HG02981 (cell line): ENCODE measurements around the gene KCNQ1.
A peak's percentile ranks its signal among the peaks of the same experiment; 100 is the strongest.

Experiments used
- ATAC-seq: cut with Tn5 transposase; IDR thresholded peaks from one replicate; pipeline ENCODE4 v1.9.1; 2021; ENCODE audit warnings: mild to moderate bottlenecking, moderate library complexity; ENCODE audit not compliant: unreplicated experiment

Gene KCNQ1

DNA sequence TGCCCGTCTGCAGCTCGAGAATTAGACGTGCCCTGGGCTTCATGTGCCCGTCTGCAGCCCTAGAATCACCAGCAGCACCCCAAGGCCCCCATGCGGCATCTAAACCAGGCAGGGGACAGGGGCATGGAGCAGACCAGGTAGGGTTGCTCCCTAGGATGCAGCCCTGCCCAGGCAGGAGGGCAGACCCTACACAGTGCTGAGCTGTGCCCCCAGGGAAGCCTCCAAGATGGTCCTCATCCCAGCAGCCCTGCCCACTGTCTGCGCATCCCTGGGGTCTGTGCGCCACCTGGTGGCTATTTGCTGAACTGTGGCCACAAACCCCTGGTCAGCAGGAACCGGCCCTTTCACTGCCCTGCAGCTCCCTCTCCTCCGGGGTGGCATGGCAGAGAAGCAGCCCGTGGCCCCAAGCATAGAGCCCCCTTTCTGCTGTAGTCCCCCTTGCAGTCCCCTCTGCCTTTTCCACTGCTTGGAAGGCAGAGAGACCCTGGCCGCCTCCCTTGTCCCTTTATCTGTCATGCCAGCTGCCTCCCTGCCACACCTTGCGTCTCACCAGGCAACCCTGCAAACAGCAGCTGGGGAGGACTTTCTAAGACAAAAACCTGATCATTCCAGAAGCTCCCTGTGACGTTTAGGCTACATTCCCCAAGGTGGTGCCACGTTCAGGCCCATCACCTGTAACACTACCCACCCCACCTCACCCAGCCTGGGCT lies 86.6 kb downstream of the KCNQ1 start:
- no peak for ATAC-seq

DNA sequence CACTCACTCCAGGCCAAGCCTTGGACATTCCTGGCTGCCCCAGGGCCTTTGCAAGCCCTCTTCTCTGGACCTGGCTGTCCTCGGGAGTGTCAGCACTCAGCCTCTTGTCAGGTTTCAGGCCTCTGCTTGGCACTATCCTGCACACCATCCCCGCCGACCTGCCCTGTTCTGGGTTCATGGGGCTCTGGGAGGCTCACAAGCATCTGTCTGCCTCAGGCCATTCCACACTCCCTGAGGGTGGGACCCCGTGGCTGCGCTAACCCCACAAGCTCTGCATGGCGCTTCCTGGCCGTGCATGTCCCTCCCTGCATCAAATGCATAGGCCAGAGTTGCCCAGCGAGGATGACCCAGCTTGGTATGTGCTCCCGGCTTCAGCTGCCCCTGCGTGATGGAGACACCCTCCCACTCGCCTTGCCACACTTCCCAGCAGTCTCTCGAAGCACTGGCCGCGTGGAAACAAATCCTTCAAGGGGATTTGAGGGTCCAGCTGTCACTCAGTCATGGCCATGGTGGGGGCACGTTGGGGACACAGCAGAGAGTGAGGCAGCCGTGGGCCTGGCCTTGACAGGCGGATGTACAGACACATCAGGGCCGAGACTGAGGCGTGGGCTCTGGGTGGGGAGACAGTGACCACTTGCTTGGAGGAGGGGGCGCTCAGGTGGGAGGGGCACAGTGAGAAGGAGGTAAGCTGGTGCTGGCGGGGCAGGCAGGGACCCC lies 87.3 kb downstream of the KCNQ1 start:
- ATAC-seq, result no peak

DNA sequence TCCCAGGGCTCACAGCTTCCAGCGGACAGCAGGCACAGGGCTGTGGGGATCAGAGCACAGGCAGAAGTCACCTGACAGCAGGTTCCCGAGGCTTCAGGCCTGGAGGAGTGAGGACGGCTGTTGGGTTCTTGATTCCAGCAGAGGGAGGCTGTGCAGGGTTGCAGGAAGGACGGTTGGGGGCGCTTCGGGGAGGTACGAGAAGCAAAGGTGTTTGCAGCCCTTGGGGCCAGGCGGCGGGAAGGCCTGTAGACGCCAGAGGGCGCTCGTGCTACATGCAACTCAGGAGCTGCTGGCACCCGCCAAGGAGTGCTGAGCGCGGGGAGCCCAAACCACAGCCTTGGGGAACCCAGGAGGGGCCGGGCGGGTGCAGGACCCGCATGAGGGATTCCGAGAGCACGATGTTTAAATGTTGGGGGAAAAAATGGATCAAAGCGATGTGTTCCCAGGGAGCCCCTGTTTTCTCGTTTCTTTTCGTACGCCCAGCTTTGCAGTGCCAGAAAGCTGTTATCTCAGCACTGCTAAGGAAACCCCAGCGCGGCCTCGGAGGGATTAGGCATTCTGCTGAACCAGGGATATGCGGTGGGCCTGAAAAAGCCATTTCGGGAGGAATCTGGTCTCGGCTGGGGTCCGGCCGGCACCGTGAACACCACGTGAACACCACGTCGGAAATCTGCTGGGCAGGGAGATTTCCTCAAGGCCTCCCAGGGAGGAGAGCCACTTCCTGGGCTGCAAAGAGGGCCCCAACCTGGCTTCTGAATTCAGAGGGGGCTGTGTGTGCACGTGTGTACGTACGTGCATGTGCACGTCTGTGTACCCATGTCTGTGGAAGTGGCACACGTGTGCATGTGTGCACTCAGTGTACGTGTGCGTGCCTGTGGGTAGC lies 88.1 kb downstream of the KCNQ1 start:
- ATAC-seq, result peak; percentile 66

DNA sequence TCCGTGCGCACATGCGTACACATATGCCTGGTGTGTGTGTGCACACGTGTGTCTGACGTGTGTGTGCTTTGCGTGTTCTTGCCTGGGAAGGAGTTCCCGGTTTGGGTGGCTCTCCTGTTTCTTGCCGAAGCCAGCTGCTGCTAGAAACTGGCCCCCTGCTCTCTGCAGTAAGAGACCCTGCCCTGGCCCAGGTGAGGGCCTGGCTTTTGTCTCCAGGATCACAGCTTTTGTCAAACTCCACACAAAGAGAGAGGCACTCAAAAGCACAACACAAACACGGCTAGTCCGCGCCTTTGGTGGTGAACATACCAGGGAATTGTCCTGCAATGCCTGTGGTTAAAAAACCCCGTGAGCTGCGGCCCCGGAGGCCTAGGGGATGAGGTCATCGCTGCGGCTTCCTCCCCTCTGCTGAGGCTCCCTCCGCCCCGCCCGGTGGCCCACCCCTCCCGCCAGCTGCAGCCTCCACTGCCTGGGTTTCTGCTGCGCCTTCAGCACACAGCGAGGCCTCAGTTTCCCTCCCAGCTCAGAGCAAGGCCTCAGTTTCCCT lies 88.9 kb downstream of the KCNQ1 start:
- no peak for ATAC-seq

DNA sequence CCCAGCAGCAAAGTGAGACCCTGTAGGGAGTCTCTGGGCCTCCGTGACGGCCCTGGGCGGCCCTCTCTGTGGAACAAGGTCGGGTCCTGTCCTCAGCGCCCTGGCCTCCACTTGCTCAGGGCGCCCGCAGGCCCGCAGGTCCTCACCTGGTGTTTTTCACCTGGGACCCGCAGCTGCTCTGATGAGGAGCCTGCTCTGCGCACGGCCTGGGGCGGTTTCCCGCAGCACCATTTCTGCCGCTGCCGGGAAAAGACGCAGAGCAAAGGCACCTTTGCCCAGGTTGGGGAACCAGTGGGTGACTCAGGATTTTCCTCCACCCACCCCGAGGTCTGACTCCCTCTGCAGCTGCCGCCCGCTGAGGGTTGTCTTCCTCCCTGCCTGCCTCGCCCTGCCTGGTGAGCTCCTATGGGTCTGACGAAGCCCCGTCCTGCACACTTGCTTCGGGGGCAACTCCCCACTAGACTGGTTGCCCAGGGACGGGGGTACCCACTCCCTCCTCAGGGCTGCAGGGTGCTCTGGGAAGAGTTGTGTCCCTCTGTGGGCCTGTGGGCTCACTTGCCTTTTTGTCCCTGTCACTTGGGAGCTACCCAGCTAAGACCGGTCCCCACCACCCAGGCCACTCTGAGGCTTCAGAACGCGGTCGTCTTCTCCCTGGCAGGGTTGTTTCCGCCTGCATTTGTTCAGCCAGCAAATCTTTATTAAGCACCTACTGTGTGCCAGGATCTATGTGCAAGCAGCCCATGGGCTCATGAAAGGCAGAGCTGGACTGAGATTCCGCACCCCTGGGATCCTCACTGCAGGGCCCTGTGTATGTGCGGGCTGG lies 89.5 kb downstream of the KCNQ1 start:
- ATAC-seq, result no peak

DNA sequence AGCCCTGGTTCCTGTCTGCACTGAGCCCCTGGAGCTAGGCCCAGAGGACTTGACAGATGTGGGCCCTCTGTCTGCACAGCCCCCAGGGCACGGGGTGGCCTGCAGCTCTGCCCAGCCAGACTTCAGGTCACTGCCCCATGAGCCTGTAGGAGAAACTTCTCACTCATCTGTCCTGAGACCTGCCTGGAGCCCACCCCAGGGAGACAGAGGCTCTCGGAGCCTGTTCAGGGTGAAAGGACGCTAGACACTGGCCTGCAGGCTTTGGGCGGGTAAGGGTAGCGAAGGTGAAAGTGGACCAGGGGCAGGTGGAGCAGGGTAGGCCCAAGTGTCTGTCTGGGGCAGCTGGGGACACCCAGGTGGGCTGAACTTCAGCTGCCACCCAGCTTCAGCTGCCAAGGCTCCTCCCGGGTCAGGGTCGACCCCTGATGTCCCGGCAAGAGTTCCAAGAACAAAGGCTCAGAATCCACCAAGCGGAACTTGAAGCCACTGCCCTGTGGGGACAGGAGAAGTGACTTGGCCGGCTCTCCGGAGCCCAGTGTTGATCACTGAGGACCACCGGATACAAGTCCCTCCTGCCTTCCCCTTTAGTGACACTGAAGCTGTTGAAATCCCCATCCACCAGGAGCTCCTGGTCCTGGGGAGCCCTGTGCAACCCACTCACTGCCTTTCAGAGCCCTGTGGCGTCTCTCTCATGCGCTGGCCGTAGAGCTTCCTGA lies 90.3 kb downstream of the KCNQ1 start:
- no peak for ATAC-seq

DNA sequence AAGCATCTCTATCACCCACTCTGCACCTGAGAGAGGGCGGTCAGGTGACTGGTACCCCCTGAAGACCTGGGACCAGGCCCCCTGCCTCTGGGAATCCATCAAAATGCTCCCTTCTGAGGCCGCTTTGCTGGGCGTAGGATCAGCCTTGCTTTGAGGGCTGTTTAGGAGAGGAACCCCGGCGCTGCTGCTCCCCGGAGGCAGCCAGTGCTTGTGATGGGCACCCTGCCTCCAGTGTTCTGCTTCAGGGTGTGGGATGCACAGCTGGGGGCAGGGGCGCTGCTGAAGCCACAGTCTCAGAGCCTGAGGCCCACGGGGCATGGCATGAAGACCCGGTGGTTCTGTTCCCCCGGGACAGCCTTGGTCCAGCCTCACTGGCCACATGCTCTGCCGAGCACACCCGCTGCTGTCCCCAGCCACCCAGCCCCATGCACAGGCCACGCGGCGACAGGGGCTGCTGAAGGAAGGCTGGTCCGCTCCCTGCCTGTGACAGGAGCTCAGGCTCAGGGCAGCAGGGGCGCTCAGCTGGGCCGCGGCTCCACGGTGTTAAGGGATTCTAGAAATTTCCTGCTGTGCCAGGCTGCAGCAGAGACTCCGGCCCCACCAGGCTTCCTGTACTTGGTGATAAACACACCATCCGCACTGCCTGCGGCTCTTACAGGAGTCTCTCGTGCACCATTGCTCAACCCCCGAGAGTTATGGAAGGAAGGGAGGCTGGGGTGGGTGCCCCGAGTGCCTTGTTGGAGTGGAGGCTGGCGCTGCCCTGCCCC lies 91.0 kb downstream of the KCNQ1 start:
- no peak for ATAC-seq

DNA sequence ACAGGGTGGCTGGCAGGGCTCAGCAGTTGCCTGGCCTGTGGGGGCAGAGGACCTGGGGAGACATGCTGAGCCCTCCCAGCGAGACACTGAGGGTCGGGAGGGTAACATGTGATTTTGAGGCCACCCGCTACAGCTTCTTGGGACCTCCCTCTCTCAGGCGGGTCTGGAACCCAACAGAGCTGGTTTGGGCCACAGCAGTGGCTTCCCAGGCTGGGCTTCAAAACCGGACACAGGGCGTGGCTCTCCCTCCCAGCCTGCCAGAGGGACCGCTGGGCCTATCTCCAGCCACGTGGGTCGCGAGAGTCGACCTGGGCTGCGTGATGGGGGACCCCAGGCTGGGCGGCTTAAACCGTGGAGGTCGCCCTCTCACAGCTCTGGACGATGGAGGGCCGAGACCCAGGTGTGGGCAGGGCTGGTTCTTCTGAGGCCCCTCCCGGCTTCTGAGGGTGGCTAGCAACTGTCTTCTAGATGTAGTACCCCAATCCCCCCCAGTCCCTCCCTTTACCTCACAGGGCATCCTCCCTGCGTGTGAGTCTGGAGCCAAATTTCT lies 91.7 kb downstream of the KCNQ1 start:
- ATAC-seq, result no peak

DNA sequence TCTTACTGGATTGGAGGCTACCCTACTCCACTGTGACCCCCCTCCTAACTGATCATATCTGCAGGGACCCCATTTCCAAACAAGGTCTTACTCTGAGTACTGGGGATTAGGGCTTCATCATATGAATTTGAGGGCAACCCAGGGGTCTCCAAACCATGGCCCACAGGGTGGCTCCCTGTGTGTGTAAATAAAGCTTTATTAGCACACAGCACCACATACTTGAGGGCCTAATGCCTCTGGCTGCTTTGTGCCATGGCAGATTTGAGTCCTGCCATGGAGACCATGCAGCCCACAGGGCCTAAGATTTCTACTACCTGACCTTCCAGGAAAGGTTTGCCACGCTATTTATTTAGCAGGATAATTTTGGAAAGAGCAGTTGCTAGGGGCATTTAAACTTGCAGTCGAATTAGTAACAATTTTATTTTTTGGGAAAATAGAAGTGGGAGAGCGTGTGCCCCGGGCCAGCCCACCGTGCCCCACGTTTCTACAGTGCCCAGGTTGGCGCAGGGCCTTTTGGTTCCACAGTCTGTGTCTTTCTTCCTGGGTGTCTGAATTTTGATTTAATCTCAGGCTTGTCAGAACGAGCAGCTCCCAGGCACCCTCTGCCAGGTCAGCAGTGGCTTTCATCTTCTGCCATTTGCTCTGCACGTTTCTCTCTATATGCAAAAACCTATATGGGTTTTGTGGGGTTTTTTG lies 92.3 kb downstream of the KCNQ1 start:
- no peak for ATAC-seq

DNA sequence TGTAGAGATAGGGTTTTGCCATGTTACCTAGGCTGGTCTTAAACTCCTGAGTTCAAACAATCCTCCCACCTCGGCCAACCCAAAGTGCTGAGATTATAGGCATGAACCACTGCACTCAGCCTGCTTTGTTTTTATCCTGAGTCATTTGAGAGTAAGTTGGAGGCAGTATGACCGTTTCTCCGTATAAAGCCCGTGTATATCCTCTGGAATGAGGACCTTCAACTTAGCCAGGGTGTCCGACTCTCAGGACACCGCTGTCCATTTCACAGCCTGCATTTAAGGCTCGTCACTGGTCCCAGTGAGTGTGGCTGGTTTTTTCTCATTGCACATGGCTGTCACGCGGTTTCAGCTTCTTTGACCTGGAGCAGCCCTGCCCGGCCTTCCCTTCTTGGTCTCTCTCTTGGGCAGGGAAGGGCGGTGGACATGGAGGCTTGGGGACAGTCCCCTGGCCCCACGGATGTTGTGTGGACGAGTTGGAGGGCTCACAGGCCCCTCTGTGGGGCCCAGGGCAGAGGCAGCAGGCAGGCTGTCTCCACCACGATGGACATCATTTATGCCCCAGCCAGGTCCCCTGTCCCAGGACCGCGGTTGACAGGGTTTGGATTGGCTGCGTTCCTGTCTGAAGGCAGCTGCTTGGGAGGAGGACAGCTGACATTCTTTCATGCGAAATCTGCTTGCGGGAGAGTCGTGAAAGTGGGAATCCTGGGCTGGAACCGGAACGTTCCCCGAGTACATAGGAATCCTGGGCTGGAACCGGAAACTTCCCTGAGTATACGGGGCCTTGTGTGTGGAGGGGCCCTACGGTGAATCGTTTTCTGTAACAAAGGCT lies 93.3 kb downstream of the KCNQ1 start:
- ATAC-seq, result no peak

DNA sequence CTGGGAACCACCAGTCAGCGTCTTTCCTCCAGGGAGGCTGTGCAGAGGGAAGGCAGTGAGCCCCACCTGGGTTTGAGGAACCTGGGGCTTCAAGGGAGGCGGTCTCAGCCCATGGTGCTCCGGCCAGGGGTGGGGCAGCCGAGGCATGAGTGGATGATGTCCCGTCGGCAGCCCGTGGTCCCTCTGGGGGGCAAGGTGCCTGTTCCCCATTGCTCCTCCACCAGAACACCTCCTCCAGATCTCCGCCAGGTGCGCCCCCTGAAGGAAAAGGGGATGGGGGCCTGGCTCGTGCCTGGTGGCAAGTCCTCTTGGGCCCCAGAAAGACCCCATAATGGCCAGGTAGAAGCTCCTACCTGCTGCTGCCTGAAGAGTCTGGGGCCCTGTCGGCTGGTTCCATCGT lies 94.1 kb downstream of the KCNQ1 start:
- no peak for ATAC-seq

DNA sequence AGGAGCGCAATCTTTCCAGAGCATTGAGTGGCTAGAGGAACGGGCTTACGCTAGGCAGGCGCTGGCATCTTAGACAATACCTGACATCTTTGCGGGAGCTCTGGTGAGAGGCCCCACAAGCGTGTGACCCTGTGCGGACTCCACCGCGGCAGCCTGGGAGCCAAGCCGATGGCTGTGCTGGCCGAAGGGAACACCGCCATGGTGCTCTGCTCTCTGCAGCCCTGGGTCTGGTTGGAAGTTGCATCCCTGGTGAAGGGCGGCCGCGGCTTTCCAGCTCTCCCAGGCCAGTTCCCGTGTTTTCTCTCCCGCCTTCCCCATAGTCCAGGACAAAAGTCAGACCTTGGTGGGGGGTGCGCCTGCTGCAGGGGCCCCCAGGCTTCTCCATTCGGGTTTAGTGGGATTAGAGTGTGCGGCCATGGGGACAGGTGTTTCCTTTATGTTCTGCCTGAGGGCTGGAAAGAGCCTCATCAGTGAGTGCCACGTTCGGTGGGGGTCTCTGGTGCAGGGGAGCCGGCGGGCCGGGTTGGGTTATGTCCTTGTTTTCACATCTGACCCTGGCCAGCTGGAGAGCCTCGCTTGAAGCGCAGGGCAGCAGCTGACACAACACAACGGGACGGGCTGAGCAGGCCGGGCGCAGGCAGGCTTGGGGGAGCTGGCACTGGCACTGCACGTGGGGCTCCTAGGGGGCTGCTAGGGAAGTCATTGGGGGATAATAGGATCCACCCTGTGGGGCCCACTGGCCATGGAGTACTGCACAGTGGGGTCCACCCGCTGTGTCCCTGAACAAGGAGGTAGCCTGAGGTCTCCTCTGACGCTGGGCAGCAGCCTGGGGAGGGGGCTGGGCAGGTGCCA lies 94.8 kb downstream of the KCNQ1 start:
- ATAC-seq, result no peak

DNA sequence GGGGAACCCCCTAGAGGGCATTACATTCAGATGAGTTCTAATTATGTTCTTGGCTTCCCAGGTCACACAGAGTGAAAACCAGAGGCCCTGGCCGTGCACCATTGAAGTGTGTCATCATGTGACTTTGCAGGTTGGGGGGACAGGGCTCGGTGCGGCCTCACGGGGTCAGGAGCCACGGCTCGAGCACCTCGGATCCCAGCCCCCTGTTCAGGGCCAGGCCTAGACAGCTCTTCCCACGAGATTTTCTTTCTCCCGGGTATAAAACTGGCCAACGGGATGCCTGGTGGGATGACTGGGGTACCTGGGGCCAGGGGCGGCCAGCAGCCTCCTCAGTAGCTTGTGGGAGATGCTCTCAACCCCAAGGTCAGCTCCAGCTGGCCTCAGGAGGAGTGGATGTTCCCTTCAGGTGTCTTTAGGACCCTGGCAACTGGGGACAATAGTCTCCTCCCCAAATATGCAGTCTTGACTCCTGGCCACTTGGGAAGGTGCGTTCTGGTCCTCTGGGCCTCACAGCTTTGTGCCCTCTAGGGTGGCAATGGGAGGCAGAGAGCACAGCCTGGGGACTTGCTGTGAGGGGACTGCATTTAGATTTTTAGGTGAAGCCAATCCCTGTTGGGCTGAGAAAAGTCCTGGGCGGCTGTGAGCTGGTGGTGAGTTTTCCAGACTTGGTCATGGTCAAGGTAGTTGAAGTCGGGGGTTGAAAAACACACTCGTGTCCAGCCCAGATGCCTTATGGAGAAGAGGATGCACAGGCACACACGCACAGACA lies 95.6 kb downstream of the KCNQ1 start:
- no peak for ATAC-seq

DNA sequence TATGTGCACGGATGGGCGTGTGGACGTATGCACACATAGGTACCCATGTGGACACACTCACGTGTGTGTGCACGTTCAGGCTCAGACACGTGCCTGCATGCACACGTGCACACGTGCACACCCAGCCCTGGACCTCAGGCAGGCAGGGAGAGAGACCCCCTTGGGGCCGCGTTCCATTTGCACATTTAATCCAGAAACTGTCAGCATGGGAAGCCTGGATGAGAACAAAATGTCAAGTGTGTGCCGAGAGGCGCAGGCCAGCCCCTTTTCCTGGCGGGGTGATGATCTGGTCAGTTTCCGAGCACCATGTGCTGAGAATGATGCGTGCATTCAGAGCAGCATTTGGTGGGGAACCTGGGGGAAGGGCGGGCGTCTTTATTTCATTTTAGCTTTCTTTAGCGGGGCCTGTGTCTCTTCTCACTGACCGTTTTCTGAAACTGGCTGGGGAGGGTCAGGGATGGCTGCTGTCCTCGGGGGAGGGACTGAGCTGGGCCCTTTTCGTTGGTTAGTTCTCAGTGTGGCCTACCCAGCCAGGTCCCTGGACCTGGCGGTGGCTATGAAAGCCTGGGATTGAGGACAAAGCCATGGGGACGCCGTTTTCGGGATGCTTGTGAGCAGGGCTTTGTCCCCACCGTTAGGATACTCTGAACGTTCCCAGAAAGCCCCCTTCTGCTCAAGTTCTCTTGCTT lies 96.3 kb downstream of the KCNQ1 start:
- no peak for ATAC-seq

DNA sequence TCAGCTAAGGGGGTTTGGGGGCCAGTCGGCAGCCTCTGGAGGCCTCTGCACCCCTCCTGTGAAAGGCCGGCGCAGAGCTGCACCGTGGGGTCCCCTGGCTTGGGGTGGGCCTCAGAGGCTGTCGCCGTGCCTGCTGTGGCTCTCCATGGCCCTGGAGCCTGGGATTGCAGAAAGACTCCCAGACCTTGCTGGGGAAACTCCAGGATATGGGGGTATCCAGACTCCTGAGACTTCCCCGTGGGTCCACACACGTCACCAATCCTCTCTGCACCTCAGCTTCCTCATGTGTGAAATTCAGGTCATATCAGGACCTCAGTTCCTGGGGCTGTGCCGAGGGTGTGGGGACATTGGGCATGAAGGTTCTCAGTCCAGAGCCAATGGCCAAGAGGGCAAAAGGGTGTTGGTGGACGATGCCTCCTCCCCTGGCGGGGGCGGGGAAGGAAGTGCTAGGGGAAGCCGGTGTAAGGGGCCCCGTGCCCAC lies 97.1 kb downstream of the KCNQ1 start:
- ATAC-seq, result no peak
